Neuronal stem cell (in vitro differentiated cells): Measurements from ENCODE around the gene SLC34A2.

Experiments used
- DNase-seq: peaks from one replicate; pipeline ENCODE4 v3.0.0-alpha.2; 2013; ENCODE audit warnings: low spot score
- H2AFZ ChIP-seq: one replicate; pipeline ENCODE4 v1.6.1; 2013; ENCODE audit warnings: mild to moderate bottlenecking, low read length, inconsistent platforms
- H2AK5ac ChIP-seq: 2 replicates; pipeline ENCODE4 v1.6.1; 2013; ENCODE audit warnings: low read depth, mild to moderate bottlenecking, inconsistent platforms, low read length, moderate library complexity, mixed read lengths
- H2BK120ac ChIP-seq: 2 replicates; pipeline ENCODE4 v1.6.1; 2013; ENCODE audit warnings: low read depth, mild to moderate bottlenecking, inconsistent platforms, low read length, moderate library complexity, mixed read lengths
- H2BK12ac ChIP-seq: one replicate; pipeline ENCODE4 v1.6.1; 2013; ENCODE audit warnings: low read length, inconsistent platforms
- H2BK15ac ChIP-seq: 2 replicates; pipeline ENCODE4 v1.6.1; 2013; ENCODE audit warnings: mild to moderate bottlenecking, low read length, inconsistent platforms, mixed read lengths
- H2BK5ac ChIP-seq: one replicate; pipeline ENCODE4 v1.6.1; 2013; ENCODE audit warnings: inconsistent platforms, mild to moderate bottlenecking, low read length, moderate library complexity
- H3K14ac ChIP-seq: one replicate; pipeline ENCODE4 v1.6.1; 2013; ENCODE audit warnings: low read length, inconsistent platforms
- H3K18ac ChIP-seq: 2 replicates; pipeline ENCODE4 v1.6.1; 2013; ENCODE audit warnings: low read length, inconsistent platforms
- H3K23ac ChIP-seq: 2 replicates; pipeline ENCODE4 v1.6.1; 2013; ENCODE audit warnings: low read depth, mild to moderate bottlenecking, mixed read lengths, low read length, inconsistent platforms; ENCODE audit not compliant: poor library complexity
- H3K27ac ChIP-seq: replicated peaks from 3 replicates; pipeline ENCODE4 v1.5.1; 2013; ENCODE audit warnings: low read length, inconsistent platforms
- H3K27me3 ChIP-seq, 3 experiments: 2 replicates each; pipeline ENCODE4 v1.6.1; 2013; ENCODE audit warnings: low read length in 3 of 3, mild to moderate bottlenecking in 2 of 3, inconsistent platforms in 1 of 3, low read depth in 1 of 3, mixed read lengths in 1 of 3, moderate library complexity in 1 of 3; ENCODE audit not compliant: control insufficient read depth in 3 of 3, insufficient read depth in 3 of 3
- H3K36me3 ChIP-seq, 2 donors: replicated peaks in 1 of 2; 2 replicates each; pipeline ENCODE4 v1.6.1; 2013; ENCODE audit warnings: low read length in 2 of 2; ENCODE audit not compliant: control insufficient read depth in 2 of 2, insufficient read depth in 2 of 2
- H3K4ac ChIP-seq: 2 replicates; pipeline ENCODE4 v1.6.1; 2013; ENCODE audit warnings: inconsistent platforms, mild to moderate bottlenecking, low read length, moderate library complexity
- H3K4me1 ChIP-seq, 2 donors: 1 replicate in 1 of 2; 2 replicates in 1 of 2; pipeline ENCODE4 v1.6.1; 2013; ENCODE audit warnings: low read length in 2 of 2, low read depth in 1 of 2; ENCODE audit not compliant: control insufficient read depth in 2 of 2, insufficient read depth in 1 of 2
- H3K4me2 ChIP-seq: one replicate; pipeline ENCODE4 v1.6.1; 2013; ENCODE audit warnings: mild to moderate bottlenecking, low read length, inconsistent platforms; ENCODE audit not compliant: insufficient read depth, poor library complexity, severe bottlenecking
- H3K4me3 ChIP-seq, 2 donors: 2 replicates each; pipeline ENCODE4 v1.5.1; 2013; ENCODE audit warnings: low read length in 2 of 2, mild to moderate bottlenecking in 2 of 2, inconsistent platforms in 1 of 2, moderate library complexity in 1 of 2
- H3K79me1 ChIP-seq: one replicate; pipeline ENCODE4 v1.6.1; 2013; ENCODE audit warnings: low read depth, mild to moderate bottlenecking, inconsistent platforms, low read length, moderate library complexity
- H3K9ac ChIP-seq: one replicate; pipeline ENCODE4 v1.6.1; 2013; ENCODE audit warnings: mild to moderate bottlenecking, low read depth, low read length, inconsistent platforms; ENCODE audit not compliant: poor library complexity
- H3K9me3 ChIP-seq, 2 donors: replicated peaks in 1 of 2; 2 replicates each; pipeline versions ENCODE3 to v1.6.1; 2013; ENCODE audit warnings: low read length in 2 of 2, mild to moderate bottlenecking in 2 of 2, inconsistent platforms in 1 of 2, low read depth in 1 of 2, mixed read lengths in 1 of 2, moderate library complexity in 1 of 2; ENCODE audit not compliant: control insufficient read depth in 2 of 2, insufficient read depth in 1 of 2
- H4K8ac ChIP-seq: one replicate; pipeline ENCODE4 v1.6.1; 2013; ENCODE audit warnings: low read depth, mild to moderate bottlenecking, inconsistent platforms, low read length, moderate library complexity
- H4K91ac ChIP-seq: one replicate; pipeline ENCODE4 v1.6.1; 2013; ENCODE audit warnings: low read length, low read depth, mild to moderate bottlenecking, inconsistent platforms; ENCODE audit not compliant: poor library complexity
- WGBS, 2 donors: extraction: QIAGEN DNeasy Blood & Tissue Kit; methylation state at CpG; one replicate each; pipeline ENCODE4 v1.1.7; 2013; ENCODE audit warnings: missing lambda C conversion rate in 2 of 2, mixed read lengths in 1 of 2; ENCODE audit not compliant: insufficient read length in 2 of 2, insufficient replicate concordance in 1 of 2; ENCODE audit errors: extremely low coverage in 2 of 2; 5-methylcytosine and 5-hydroxymethylcytosine counted together

Gene SLC34A2

GRCh38 chr4:25687773-25688172, 32.1 kb downstream of the SLC34A2 start:
- no peak overlapping the region for H3K27ac ChIP-seq
- no peak overlapping the region for H4K8ac ChIP-seq
- no peak overlapping the region for H3K4me2 ChIP-seq
- no peak overlapping the region for H3K4me3 ChIP-seq
- 100% methylated on average over 1 of the region's 7 CpGs; no CpG with 5 or more reads in 1 of the 2 donors for WGBS, 2 donors
- H2BK12ac ChIP-seq = no peak overlapping the region
- H3K36me3 ChIP-seq = peaks cover 0 to 2% of the 10 kb centered on the region in 2 donors
- no peak overlapping the region for H2AK5ac ChIP-seq
- H3K18ac ChIP-seq = no peak overlapping the region
- H3K79me1 ChIP-seq = no peaks in the 10 kb centered on the region
- no peak overlapping the region for H2BK15ac ChIP-seq
- no peak overlapping the region for H4K91ac ChIP-seq
- H3K27me3 ChIP-seq = no peaks in the 10 kb centered on the region
- H2BK5ac ChIP-seq = no peak overlapping the region
- H2AFZ ChIP-seq = no peak overlapping the region
- no peak overlapping the region for H3K14ac ChIP-seq
- H3K9ac ChIP-seq = no peak overlapping the region
- DNase-seq = no peak
- H3K9me3 ChIP-seq = no peaks in the 10 kb centered on the region
- no peaks in the 10 kb centered on the region for H3K4me1 ChIP-seq
- no peak overlapping the region for H3K4ac ChIP-seq
- H3K23ac ChIP-seq = no peak overlapping the region
- no peak overlapping the region for H2BK120ac ChIP-seq

GRCh38 chr4:25694466-25694865, 38.8 kb downstream of the SLC34A2 start:
- no peaks in the 10 kb centered on the region for H3K27me3 ChIP-seq
- H2BK5ac ChIP-seq = no peak overlapping the region
- H3K36me3 ChIP-seq = no peaks in the 10 kb centered on the region
- no peak overlapping the region for H4K91ac ChIP-seq
- no CpG with 5 or more reads among the region's 3 CpGs for WGBS, 2 donors
- no peaks in the 10 kb centered on the region for H3K9me3 ChIP-seq
- H3K9ac ChIP-seq = no peak overlapping the region
- no peak overlapping the region for H3K18ac ChIP-seq
- H3K79me1 ChIP-seq = no peaks in the 10 kb centered on the region
- H3K23ac ChIP-seq = no peak overlapping the region
- H3K27ac ChIP-seq = no peak overlapping the region
- H2BK120ac ChIP-seq = no peak overlapping the region
- no peak overlapping the region for H2AK5ac ChIP-seq
- H4K8ac ChIP-seq = no peak overlapping the region
- H3K4me2 ChIP-seq = no peak overlapping the region
- peaks cover 0 to 1% of the 10 kb centered on the region in 2 donors for H3K4me1 ChIP-seq
- H2BK12ac ChIP-seq = no peak overlapping the region
- H3K4ac ChIP-seq = no peak overlapping the region
- no peak overlapping the region for H2AFZ ChIP-seq
- no peak overlapping the region for H3K14ac ChIP-seq
- no peak overlapping the region for H2BK15ac ChIP-seq
- DNase-seq = no peak
- H3K4me3 ChIP-seq = no peak overlapping the region

GRCh38 chr4:25696409-25696808, 40.8 kb downstream of the SLC34A2 start:
- WGBS, 2 donors = no CpG with 5 or more reads among the region's 5 CpGs

GRCh38 chr4:25697516-25697915, 41.9 kb downstream of the SLC34A2 start:
- H2AFZ ChIP-seq = no peak overlapping the region
- H4K91ac ChIP-seq = no peak overlapping the region
- H3K9ac ChIP-seq = no peak overlapping the region
- H2BK15ac ChIP-seq = no peak overlapping the region
- no peaks in the 10 kb centered on the region for H3K27me3 ChIP-seq
- no peak overlapping the region for H3K23ac ChIP-seq
- no peak overlapping the region for H3K27ac ChIP-seq
- H2BK5ac ChIP-seq = no peak overlapping the region
- H3K4me1 ChIP-seq = peaks cover 0 to 1% of the 10 kb centered on the region in 2 donors
- no peak overlapping the region for H3K4me3 ChIP-seq
- no CpG with 5 or more reads among the region's 5 CpGs for WGBS, 2 donors
- no peaks in the 10 kb centered on the region for H3K79me1 ChIP-seq
- H3K36me3 ChIP-seq = no peaks in the 10 kb centered on the region
- no peak overlapping the region for H2BK12ac ChIP-seq
- H4K8ac ChIP-seq = no peak overlapping the region
- H3K4me2 ChIP-seq = no peak overlapping the region
- no peak overlapping the region for H2AK5ac ChIP-seq
- H2BK120ac ChIP-seq = no peak overlapping the region
- DNase-seq = no peak
- H3K18ac ChIP-seq = no peak overlapping the region
- H3K14ac ChIP-seq = no peak overlapping the region
- no peak overlapping the region for H3K4ac ChIP-seq
- no peaks in the 10 kb centered on the region for H3K9me3 ChIP-seq

More at GRCh38 chr4:25696409-25696808, 40.8 kb downstream of the SLC34A2 start:
- no peak overlapping the region for H3K9ac ChIP-seq
- no peak overlapping the region for H2BK15ac ChIP-seq
- no peak overlapping the region for H2BK5ac ChIP-seq
- H3K36me3 ChIP-seq = no peaks in the 10 kb centered on the region
- H3K4me3 ChIP-seq = no peak overlapping the region
- no peak overlapping the region for H3K23ac ChIP-seq
- no peak overlapping the region for H2BK12ac ChIP-seq
- H3K4me2 ChIP-seq = no peak overlapping the region
- H3K9me3 ChIP-seq = no peaks in the 10 kb centered on the region
- H2AFZ ChIP-seq = no peak overlapping the region
- H3K4ac ChIP-seq = no peak overlapping the region
- H4K91ac ChIP-seq = no peak overlapping the region
- no peaks in the 10 kb centered on the region for H3K79me1 ChIP-seq
- no peak overlapping the region for H2BK120ac ChIP-seq
- H2AK5ac ChIP-seq = no peak overlapping the region
- H3K27me3 ChIP-seq = no peaks in the 10 kb centered on the region
- peaks cover 0 to 1% of the 10 kb centered on the region in 2 donors for H3K4me1 ChIP-seq
- no peak overlapping the region for H3K14ac ChIP-seq
- no peak overlapping the region for H3K27ac ChIP-seq
- no peak overlapping the region for H4K8ac ChIP-seq
- no peak for DNase-seq
- no peak overlapping the region for H3K18ac ChIP-seq
